ENCODE results near the gene ZBTB42. TPM values are rescaled to one million over a fixed set of nuclear protein-coding genes. Genes with fewer than 3 reads are reported as not detected.

Gene ZBTB42
- total RNA-seq, 1 experiment from 2014 or later = 6.4 TPM

DNA sequence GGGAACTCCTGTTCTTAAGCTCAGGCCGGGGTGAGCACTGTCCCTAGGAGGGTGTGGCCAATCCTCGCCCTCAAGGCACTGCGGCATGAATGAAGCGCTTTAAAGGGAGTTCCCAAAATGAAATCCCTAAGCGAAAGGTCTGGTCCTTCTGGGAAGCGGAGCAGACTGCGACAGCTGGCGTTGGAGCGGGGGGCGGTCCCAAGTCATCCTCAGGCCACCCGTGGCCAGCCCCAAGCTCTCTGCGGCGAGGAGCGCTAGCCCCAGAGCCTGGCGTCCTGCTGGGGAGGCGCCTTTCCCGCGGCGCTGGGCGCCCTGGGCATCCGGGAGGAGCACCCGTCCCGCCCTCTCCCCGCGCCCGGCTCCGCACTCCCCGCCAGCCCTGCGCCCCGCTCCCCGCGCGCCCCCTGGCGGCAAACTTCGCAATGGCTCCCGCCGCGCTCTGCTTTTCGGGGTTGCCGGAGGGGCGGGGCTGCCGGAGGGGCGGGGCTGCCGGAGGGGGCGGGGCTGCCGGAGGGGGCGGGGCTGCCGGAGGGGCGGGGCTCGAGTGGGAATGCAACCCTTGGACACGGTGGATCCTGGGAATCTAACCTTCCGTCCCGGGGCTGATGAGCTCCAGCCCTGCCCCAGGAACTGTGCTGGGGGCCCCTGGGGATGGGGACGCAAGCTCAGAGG, 25.4 kb downstream of the ZBTB42 start (continued):
- TF ChIP-seq PRDM15 (CRISPR knock-in tag; IDR thresholded peaks at IDR 0.05) (peak; percentile 36; the same call in 1 of the 2 replicates), ZNF263 (CRISPR knock-in tag; IDR thresholded peaks at IDR 0.05; ENCODE audit: low read depth) (peak; percentile 68; the same call in 1 of the 2 replicates)

- Mint-ChIP-seq H3K4me3 (peak overlapping the region; percentile 80), H3K4me1 (peaks cover 11% of the 10 kb centered on the region; the same call in 1 of the 2 replicates), H3K27me3 (ENCODE audit: low read depth) (peaks cover 34% of the 10 kb centered on the region), H3K27ac (no peak overlapping the region), H3K36me3 (no peaks in the 10 kb centered on the region; the same call in 1 of the 2 replicates), H3K9me3 (peaks cover 14% of the 10 kb centered on the region)
- no peak for DNase-seq (ENCODE audit: low spot score)
- CTCF ChIA-PET = interaction anchor here (0.5 to 4.0 kb wide), 46 partner anchors 14 to 1896 kb away, joined by 3 to 164 read pairs (median 6); partner anchors contain the start of genes CEP170B, SIVA1 and ZBTB42
- TF ChIP-seq ATF2 (CRISPR knock-in tag; IDR thresholded peaks at IDR 0.05; ENCODE audit: borderline replicate concordance, low read depth) (no peak), CREB1 (CRISPR knock-in tag; IDR thresholded peaks at IDR 0.05) (no peak), NR2C2 (CRISPR knock-in tag; IDR thresholded peaks at IDR 0.05) (no peak), NFE2L1 (CRISPR knock-in tag; IDR thresholded peaks at IDR 0.05) (no peak), OVOL2 (CRISPR knock-in tag; IDR thresholded peaks at IDR 0.05; ENCODE audit: borderline replicate concordance) (no peak), GRHL2 (CRISPR knock-in tag; IDR thresholded peaks at IDR 0.05; ENCODE audit: insufficient replicate concordance, severe bottlenecking) (no peak), MYBL2 (CRISPR knock-in tag; IDR thresholded peaks at IDR 0.05) (no peak)
- TF ChIP-seq, protein P1, sequence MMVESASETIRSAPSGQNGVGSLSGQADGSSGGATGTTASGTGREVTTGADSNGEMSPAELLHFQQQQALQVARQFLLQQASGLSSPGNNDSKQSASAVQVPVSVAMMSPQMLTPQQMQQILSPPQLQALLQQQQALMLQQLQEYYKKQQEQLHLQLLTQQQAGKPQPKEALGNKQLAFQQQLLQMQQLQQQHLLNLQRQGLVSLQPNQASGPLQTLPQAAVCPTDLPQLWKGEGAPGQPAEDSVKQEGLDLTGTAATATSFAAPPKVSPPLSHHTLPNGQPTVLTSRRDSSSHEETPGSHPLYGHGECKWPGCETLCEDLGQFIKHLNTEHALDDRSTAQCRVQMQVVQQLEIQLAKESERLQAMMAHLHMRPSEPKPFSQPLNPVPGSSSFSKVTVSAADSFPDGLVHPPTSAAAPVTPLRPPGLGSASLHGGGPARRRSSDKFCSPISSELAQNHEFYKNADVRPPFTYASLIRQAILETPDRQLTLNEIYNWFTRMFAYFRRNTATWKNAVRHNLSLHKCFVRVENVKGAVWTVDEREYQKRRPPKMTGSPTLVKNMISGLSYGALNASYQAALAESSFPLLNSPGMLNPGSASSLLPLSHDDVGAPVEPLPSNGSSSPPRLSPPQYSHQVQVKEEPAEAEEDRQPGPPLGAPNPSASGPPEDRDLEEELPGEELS (CRISPR knock-in tag; IDR thresholded peaks at IDR 0.05) = no peak
- TF ChIP-seq, protein P2, sequence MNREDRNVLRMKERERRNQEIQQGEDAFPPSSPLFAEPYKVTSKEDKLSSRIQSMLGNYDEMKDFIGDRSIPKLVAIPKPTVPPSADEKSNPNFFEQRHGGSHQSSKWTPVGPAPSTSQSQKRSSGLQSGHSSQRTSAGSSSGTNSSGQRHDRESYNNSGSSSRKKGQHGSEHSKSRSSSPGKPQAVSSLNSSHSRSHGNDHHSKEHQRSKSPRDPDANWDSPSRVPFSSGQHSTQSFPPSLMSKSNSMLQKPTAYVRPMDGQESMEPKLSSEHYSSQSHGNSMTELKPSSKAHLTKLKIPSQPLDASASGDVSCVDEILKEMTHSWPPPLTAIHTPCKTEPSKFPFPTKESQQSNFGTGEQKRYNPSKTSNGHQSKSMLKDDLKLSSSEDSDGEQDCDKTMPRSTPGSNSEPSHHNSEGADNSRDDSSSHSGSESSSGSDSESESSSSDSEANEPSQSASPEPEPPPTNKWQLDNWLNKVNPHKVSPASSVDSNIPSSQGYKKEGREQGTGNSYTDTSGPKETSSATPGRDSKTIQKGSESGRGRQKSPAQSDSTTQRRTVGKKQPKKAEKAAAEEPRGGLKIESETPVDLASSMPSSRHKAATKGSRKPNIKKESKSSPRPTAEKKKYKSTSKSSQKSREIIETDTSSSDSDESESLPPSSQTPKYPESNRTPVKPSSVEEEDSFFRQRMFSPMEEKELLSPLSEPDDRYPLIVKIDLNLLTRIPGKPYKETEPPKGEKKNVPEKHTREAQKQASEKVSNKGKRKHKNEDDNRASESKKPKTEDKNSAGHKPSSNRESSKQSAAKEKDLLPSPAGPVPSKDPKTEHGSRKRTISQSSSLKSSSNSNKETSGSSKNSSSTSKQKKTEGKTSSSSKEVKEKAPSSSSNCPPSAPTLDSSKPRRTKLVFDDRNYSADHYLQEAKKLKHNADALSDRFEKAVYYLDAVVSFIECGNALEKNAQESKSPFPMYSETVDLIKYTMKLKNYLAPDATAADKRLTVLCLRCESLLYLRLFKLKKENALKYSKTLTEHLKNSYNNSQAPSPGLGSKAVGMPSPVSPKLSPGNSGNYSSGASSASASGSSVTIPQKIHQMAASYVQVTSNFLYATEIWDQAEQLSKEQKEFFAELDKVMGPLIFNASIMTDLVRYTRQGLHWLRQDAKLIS (CRISPR knock-in tag; IDR thresholded peaks at IDR 0.05; ENCODE audit: borderline replicate concordance) = no peak
- TF ChIP-seq, protein P3, sequence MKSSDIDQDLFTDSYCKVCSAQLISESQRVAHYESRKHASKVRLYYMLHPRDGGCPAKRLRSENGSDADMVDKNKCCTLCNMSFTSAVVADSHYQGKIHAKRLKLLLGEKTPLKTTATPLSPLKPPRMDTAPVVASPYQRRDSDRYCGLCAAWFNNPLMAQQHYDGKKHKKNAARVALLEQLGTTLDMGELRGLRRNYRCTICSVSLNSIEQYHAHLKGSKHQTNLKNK (CRISPR knock-in tag; IDR thresholded peaks at IDR 0.05) = no peak
- TF ChIP-seq, protein P4, sequence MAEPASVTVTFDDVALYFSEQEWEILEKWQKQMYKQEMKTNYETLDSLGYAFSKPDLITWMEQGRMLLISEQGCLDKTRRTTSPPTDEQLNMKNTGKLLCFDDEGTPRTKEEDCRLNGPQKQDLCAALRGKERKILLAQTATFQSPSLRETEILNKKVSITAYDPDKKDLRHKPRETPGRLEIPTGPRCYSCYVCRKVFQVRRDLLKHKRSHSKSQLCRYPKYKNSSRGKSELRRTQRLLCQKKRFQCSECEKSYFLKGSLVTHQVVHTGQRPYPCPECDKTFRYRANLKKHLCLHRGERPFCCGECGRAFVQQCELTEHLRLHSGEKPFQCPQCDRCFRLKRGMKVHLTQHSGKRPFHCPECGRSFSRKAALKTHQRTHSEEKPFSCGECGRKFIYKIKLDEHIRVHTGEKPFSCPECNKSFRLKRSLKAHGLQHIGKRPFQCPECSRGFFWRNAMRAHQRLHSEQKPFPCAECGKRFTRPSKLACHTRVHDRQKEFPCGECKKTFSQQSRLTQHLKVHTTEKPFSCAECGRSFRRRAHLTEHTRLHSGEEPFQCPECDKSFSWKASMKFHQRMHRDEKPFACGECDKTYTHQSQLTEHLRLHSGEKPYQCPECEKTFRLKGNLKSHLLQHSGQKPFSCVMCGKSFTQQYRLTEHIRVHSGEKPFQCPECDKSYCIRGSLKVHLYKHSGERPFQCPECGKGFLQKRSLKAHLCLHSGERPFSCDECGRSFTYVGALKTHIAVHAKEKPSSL (CRISPR knock-in tag; conservative IDR thresholded peaks at IDR 0.05) = no peak
- no peak for ATAC-seq
- POLR2A ChIA-PET = interaction anchor here (0.5 to 1.9 kb wide), 4 partner anchors 17 to 74 kb away, joined by 4 to 7 read pairs (median 6); partner anchors contain the start of gene SIVA1
These were observed 25.9 kb downstream of the ZBTB42 start for GRCh38 chr14:104826861-104827176.

Data from WTC11 (cell line).